ENCODE measurements around the gene ADCY7.

- TF ChIP-seq CTCF (IDR thresholded peaks at IDR 0.05; ENCODE audit: low read length) (no peak), EZH2phosphoT487 (IDR thresholded peaks at IDR 0.05; ENCODE audit: low read length) (no peak), EZH2 (optimal IDR thresholded peaks at IDR 0.05; ENCODE audit: low read depth, low read length) (no peak)
Observed at GRCh38 chr16:50263940-50264929, 2.1 kb upstream of the ADCY7 start.

Data from MM.1S (cell line).